ENCODE results near the gene FGF22. TPM values are rescaled to one million over a fixed set of nuclear protein-coding genes. Genes with fewer than 3 reads are reported as not detected.

FGF22 gene
- total and polyA plus RNA-seq, 2 of the 4 experiments (the other 2 are of a cell fraction): 0.14 TPM; not detected in 1

GRCh38 chr19:612941-613340 lies 26.7 kb upstream of the FGF22 start:
- Histone ChIP-seq H3K4ac (ENCODE audit: low read depth, low read length) (no peak overlapping the region), H2AK5ac (ENCODE audit: low read depth, low read length) (peak overlapping the region; percentile 67; the same call in 1 of the 2 replicates), H3K18ac (ENCODE audit: low read depth, low read length) (no peak overlapping the region), H3K36me3 (ENCODE audit: control insufficient read depth, insufficient read depth, low read length) (peaks cover 10% of the 10 kb centered on the region; the same call in 1 of the 2 replicates), H4K8ac (ENCODE audit: low read depth in 2 of 2, low read length in 2 of 2) (no peak overlapping the region), H3K56ac (ENCODE audit: extremely low read depth, insufficient read depth, low read length) (no peak overlapping the region), H2BK5ac (ENCODE audit: low read depth, low read length, poor library complexity, severe bottlenecking) (no peak overlapping the region), H3K14ac (replicated peaks; ENCODE audit: low read depth, low read length) (no peak overlapping the region), H3K4me2 (ENCODE audit: low read depth, low read length) (no peak overlapping the region), H3K79me1 (ENCODE audit: low read depth in 1 of 2, low read length in 2 of 2) (no peaks in the 10 kb centered on the region), H4K91ac (ENCODE audit: insufficient read depth, low read depth, low read length) (no peak overlapping the region), H3K27ac (ENCODE audit: insufficient read depth, low read length) (no peak overlapping the region), H3K4me1 (ENCODE audit: control insufficient read depth, insufficient read depth, low read length) (peaks cover 10% of the 10 kb centered on the region), H4K20me1 (ENCODE audit: insufficient read depth, low read length) (peaks cover 12% of the 10 kb centered on the region), H2AFZ (replicated peaks; ENCODE audit: low read length, poor library complexity) (no peak overlapping the region), H2BK120ac (ENCODE audit: low read depth, low read length) (no peak overlapping the region), H3K9ac (ENCODE audit: low read depth, low read length) (no peak overlapping the region), H3K23ac (ENCODE audit: low read depth, low read length) (no peak overlapping the region), H3K9me1 (ENCODE audit: insufficient read depth, low read length) (peaks cover 7% of the 10 kb centered on the region), H4K5ac (ENCODE audit: low read depth, low read length) (no peak overlapping the region), H2BK20ac (ENCODE audit: low read depth, low read length) (no peak overlapping the region), H3K27me3 (ENCODE audit: control insufficient read depth, insufficient read depth, low read length) (no peaks in the 10 kb centered on the region; the same call in 1 of the 2 replicates), H3K4me3 (ENCODE audit: insufficient read depth, low read depth, low read length) (no peak overlapping the region), H3K9me3 (ENCODE audit: control insufficient read depth, insufficient read depth, low read length) (no peaks in the 10 kb centered on the region), H2BK15ac (ENCODE audit: low read depth, low read length) (no peak overlapping the region), H2AK9ac (replicated peaks; ENCODE audit: low read depth, low read length, poor library complexity) (no peak overlapping the region)
- dilution Hi-C loops (cut with HindIII; ENCODE audit: low sequenced_read_pairs, unreplicated experiment) (no loop called here), intact Hi-C loops (cut with micrococcal nuclease) (no loop called here), in situ Hi-C loops (cut with MboI; ENCODE audit: low sequenced_read_pairs) (no loop called here)
- DNase-seq: no peak
- TF ChIP-seq MXI1 (IDR thresholded peaks at IDR 0.05; ENCODE audit: borderline replicate concordance, low read depth, low read length) (no peak), BHLHE40 (IDR thresholded peaks at IDR 0.05; ENCODE audit: low read depth, low read length) (no peak), CEBPB (IDR thresholded peaks at IDR 0.05; ENCODE audit: low read depth, low read length) (no peak), RCOR1 (IDR thresholded peaks at IDR 0.05; ENCODE audit: insufficient replicate concordance, low read length) (no peak), POLR2A (IDR thresholded peaks at IDR 0.05; ENCODE audit: low read depth, low read length) (no peak), CTCF (conservative IDR thresholded peaks at IDR 0.05; ENCODE audit: low read depth, low read length) (no peak), SMC3 (IDR thresholded peaks at IDR 0.05; ENCODE audit: low read depth, low read length) (no peak), MAFK (IDR thresholded peaks at IDR 0.05; ENCODE audit: low read depth, low read length) (no peak), RAD21 (IDR thresholded peaks at IDR 0.05; ENCODE audit: low read length) (no peak), MAZ (IDR thresholded peaks at IDR 0.05; ENCODE audit: borderline replicate concordance, low read depth, low read length) (no peak), CHD1 (IDR thresholded peaks at IDR 0.05; ENCODE audit: low read depth, low read length) (no peak)
- TF ChIP-seq, protein P1, sequence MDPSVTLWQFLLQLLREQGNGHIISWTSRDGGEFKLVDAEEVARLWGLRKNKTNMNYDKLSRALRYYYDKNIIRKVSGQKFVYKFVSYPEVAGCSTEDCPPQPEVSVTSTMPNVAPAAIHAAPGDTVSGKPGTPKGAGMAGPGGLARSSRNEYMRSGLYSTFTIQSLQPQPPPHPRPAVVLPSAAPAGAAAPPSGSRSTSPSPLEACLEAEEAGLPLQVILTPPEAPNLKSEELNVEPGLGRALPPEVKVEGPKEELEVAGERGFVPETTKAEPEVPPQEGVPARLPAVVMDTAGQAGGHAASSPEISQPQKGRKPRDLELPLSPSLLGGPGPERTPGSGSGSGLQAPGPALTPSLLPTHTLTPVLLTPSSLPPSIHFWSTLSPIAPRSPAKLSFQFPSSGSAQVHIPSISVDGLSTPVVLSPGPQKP (IDR thresholded peaks at IDR 0.05; ENCODE audit: borderline replicate concordance, low read depth, low read length): no peak
- ChIA-PET CTCF (no interaction called here), POLR2A (ENCODE audit: unreplicated experiment) (no interaction called here)
- no peak for ATAC-seq (ENCODE audit: low read depth)
- no TSS peak for BruUV-seq (replicated peaks)
- 78% methylated on average over 33 of the region's 33 CpGs; no CpG with 5 or more reads in 1 of the 2 experiments for WGBS, 2 experiments (ENCODE audit: extremely low coverage in 2 of 2, insufficient read length in 1 of 2)

Data from IMR-90 (cell line).